Heart left ventricle (tissue), 16 donors: Measurements from ENCODE around the gene SDR42E1. TPM values are rescaled to one million over a fixed set of nuclear protein-coding genes. Genes with fewer than 3 reads are reported as not detected.

ENCODE experiments used
- ATAC-seq, 4 donors: fragments of 200-7000 bp; cut with Tn5 transposase; one replicate each; pipeline ENCODE4 v1.9.1; 2020 to 2022; ENCODE audit warnings: moderate library complexity in 4 of 4, mild to moderate bottlenecking in 3 of 4, moderate number of reproducible peaks in 1 of 4
- DNase-seq, 5 donors: peaks; one replicate each; pipeline ENCODE4 v3.0.0-alpha.2; 2020
- H3K27ac ChIP-seq, 12 donors: fragments of 200-600 bp; sonication (generic) in 4 of 12; one replicate each; pipeline versions ENCODE4 v1.5.0 to v1.8.0; 2016 to 2022; ENCODE audit warnings: mild to moderate bottlenecking in 2 of 12
- H3K27me3 ChIP-seq, 9 donors: fragments of 200-600 bp; sonication (generic) in 2 of 9; one replicate each; pipeline versions ENCODE4 v1.5.1 to v1.8.0; 2016 to 2022; ENCODE audit warnings: mild to moderate bottlenecking in 3 of 9
- H3K36me3 ChIP-seq, 9 donors: fragments of 200-600 bp; sonication (generic) in 2 of 9; one replicate each; pipeline versions ENCODE4 v1.5.0 to v1.8.0; 2018 to 2022; ENCODE audit warnings: mild to moderate bottlenecking in 2 of 9
- H3K4me1 ChIP-seq, 12 donors: fragments of 200-600 bp; sonication (generic) in 4 of 12; one replicate each; pipeline versions ENCODE4 v1.5.0 to v1.8.0; 2016 to 2022; ENCODE audit warnings: mild to moderate bottlenecking in 3 of 12
- H3K4me3 ChIP-seq, 12 donors: fragments of 200-600 bp; sonication (generic) in 4 of 12; one replicate each; pipeline versions ENCODE4 v1.5.0 to v1.8.0; 2017 to 2022; ENCODE audit warnings: mild to moderate bottlenecking in 9 of 12, moderate library complexity in 4 of 12
- H3K9me3 ChIP-seq, 12 donors: fragments of 200-600 bp; sonication (generic) in 4 of 12; one replicate each; pipeline versions ENCODE4 v1.5.0 to v1.8.0; 2016 to 2022; ENCODE audit warnings: mild to moderate bottlenecking in 1 of 12
- CTCF ChIP-seq, 12 donors: fragments of 200-600 bp; sonication (generic) in 4 of 12; IDR thresholded peaks; one replicate each; pipeline versions ENCODE4 v1.5.0 to v1.8.0; 2018 to 2022; ENCODE audit warnings: antibody characterized with exemption in 12 of 12, mild to moderate bottlenecking in 5 of 12
- POLR2A ChIP-seq, 2 donors: fragments of 450-650 bp; IDR thresholded peaks; one replicate each; pipeline ENCODE4 v1.6.1; 2017; ENCODE audit warnings: antibody characterized with exemption in 2 of 2, mild to moderate bottlenecking in 2 of 2, moderate library complexity in 2 of 2
- WGBS, 4 donors: extraction: QIAGEN DNeasy Blood & Tissue Kit in 2 of 4; methylation state at CpG; one replicate each; pipeline versions ENCODE4 v1.1.5 to v1.1.7; 2013 to 2018; 5-methylcytosine and 5-hydroxymethylcytosine counted together
- intact Hi-C, 10 donors: fragments of 100-400 bp; cut with DNase I; formaldehyde crosslinking; loops; one replicate each; pipeline versions ENCODE4 v1.11.1 to v1.14.2; 2022
- polyA plus RNA-seq, 2 donors: library from polyadenylated mRNA; stranded (reverse); fragments of 200-250 nt; gene quantifications; one replicate each; pipeline ENCODE4 v1.2.3, GENCODE V29; 2013
- total RNA-seq, 9 donors: library from RNA; depleted of rRNA in 2 of 9; stranded (reverse); fragments of >200 nt in 2 of 9; fragmentation: NEBNext Ultra II Directional in 3 of 9; extraction: Animal tissue kit (Norgen Biotek cat#: 25700) in 3 of 9; gene quantifications; one replicate each; pipeline versions ENCODE4 v1.1.0 to v1.2.4, GENCODE V29; 2016 to 2023
- donor health status: ischemic (EF 13 %, LVEDD 7.1; RV severe dilation, severe dysfunction).
- donor health status: healthy with polysubstance abuse.
- donor health status: DM: no; HTN: yes; CAD: no.
- donor health status: DM: no; HTN: no; CAD: no.
- donor health status: ischemic (EF 25% LVEDD 6.9; RV normal size, moderate dysfunction).
- donor health status: ischemic (EF 25% LVEDD 5.7; RV mildly dilated, moderate dysfunction).
- donor health status: healthy.
- donor health status: DM: yes; HTN: yes; CAD: no.
- donor health status: ischemic (EF 35%, LVEDD 5.7; RV mildly dilated, moderate dysfunction).
- donor health status: nonischemic (EF 11% LVEDD 7.7; RV severe dilation, severe dysfunction).
- donor health status: DM: yes; HTN: yes; CAD: no.
- donor health status: PGD.
- donor health status: ischemic (EF 29% LVEDD 5.4; RV normal size, mild dysfunction).
- donor health status: nonischemic (EF 23%, LVEDD 6.1; RV moderate dilation, normal function).

SDR42E1 gene
- total and polyA plus RNA-seq, 11 donors: 0.06 to 2.2 (median 0.75) TPM; not detected in 1

- no peak for DNase-seq
- peaks cover 0 to 27% (median 1%) of the 10 kb centered on the region in 9 donors for H3K27me3 ChIP-seq
- no peak for ATAC-seq
- no peak for TF ChIP-seq POLR2A (IDR thresholded peaks at IDR 0.05)
- TF ChIP-seq CTCF (IDR thresholded peaks at IDR 0.05): no peak
- 55 to 73% (median 61%) methylated on average over 3 of the region's 3 CpGs for WGBS, 4 donors
- intact Hi-C loops: no loop called here
- H3K9me3 ChIP-seq: no peaks in the 10 kb centered on the region
- H3K4me1 ChIP-seq: peaks cover 0 to 3% (median 0%) of the 10 kb centered on the region in 12 donors
- H3K36me3 ChIP-seq: no peaks in the 10 kb centered on the region
- no peak overlapping the region for H3K4me3 ChIP-seq
- no peak overlapping the region for H3K27ac ChIP-seq
Observed at GRCh38 chr16:82050506-82050905, 39.2 kb upstream of the SDR42E1 start.

GRCh38 chr16:82049484-82049883 lies 38.2 kb upstream of the SDR42E1 start:
- H3K36me3 ChIP-seq: no peaks in the 10 kb centered on the region
- H3K4me1 ChIP-seq: no peaks in the 10 kb centered on the region
- no peak for DNase-seq
- intact Hi-C loops: loop anchor here in 2 of 10 donors (2.0 to 10.0 kb wide), 2 partner anchors 25 to 175 kb away; no protein-coding TSS in a partner anchor
- H3K9me3 ChIP-seq: no peaks in the 10 kb centered on the region
- no peak overlapping the region for H3K4me3 ChIP-seq
- H3K27ac ChIP-seq: no peak overlapping the region
- H3K27me3 ChIP-seq: peaks cover 0 to 27% (median 3%) of the 10 kb centered on the region in 9 donors
- ATAC-seq: no peak
- no peak for TF ChIP-seq CTCF (IDR thresholded peaks at IDR 0.05)
- no peak for TF ChIP-seq POLR2A (IDR thresholded peaks at IDR 0.05)
- WGBS, 4 donors: 73 to 91% (median 77%) methylated on average over 1 of the region's 1 CpG

- Histone ChIP-seq H3K36me3 (no peaks in the 10 kb centered on the region), H3K9me3 (no peaks in the 10 kb centered on the region), H3K27me3 (peaks cover 0 to 27% (median 3%) of the 10 kb centered on the region in 9 donors), H3K27ac (no peak overlapping the region), H3K4me3 (no peak overlapping the region), H3K4me1 (no peaks in the 10 kb centered on the region)
- no peak for TF ChIP-seq POLR2A (IDR thresholded peaks at IDR 0.05)
- no peak for TF ChIP-seq CTCF (IDR thresholded peaks at IDR 0.05)
- no peak for ATAC-seq
- intact Hi-C loops: loop anchor here in 2 of 10 donors (2.0 to 10.0 kb wide), 2 partner anchors 27 to 177 kb away; no protein-coding TSS in a partner anchor
- DNase-seq: no peak
- 93 to 96% (median 94%) methylated on average over 2 of the region's 2 CpGs for WGBS, 4 donors
Observed at GRCh38 chr16:82047787-82048186, 36.5 kb upstream of the SDR42E1 start.

- ATAC-seq: no peak
- Histone ChIP-seq H3K36me3 (no peaks in the 10 kb centered on the region), H3K4me3 (no peak overlapping the region), H3K27me3 (peaks cover 0 to 27% (median 3%) of the 10 kb centered on the region in 9 donors), H3K9me3 (no peaks in the 10 kb centered on the region), H3K4me1 (no peaks in the 10 kb centered on the region), H3K27ac (no peak overlapping the region)
- DNase-seq: no peak
- WGBS, 4 donors: 91 to 94% (median 92%) methylated on average over 2 of the region's 2 CpGs
- intact Hi-C loops: loop anchor here in 1 of 10 donors (10.0 kb wide), 1 partner anchor 177 kb away; no protein-coding TSS in a partner anchor
- no peak for TF ChIP-seq POLR2A (IDR thresholded peaks at IDR 0.05)
- no peak for TF ChIP-seq CTCF (IDR thresholded peaks at IDR 0.05)
Observed at GRCh38 chr16:82047374-82047773, 36.1 kb upstream of the SDR42E1 start.
